Breast epithelium (tissue), 4 donors: ENCODE measurements around the gene SPATA25. TPM values are rescaled to one million over a fixed set of nuclear protein-coding genes. Genes with fewer than 3 reads are reported as not detected.
"Not testable (repeated sequence)": the region's sequence is repeated elsewhere in the genome, so short reads cannot be mapped to it uniquely, and the experiment has no call there.

ENCODE experiments used
- DNase-seq, 2 donors: peaks; one replicate each; pipeline ENCODE4 v3.0.0-alpha.2; 2019; ENCODE audit warnings: low spot score in 2 of 2
- H3K27ac ChIP-seq, 2 donors: fragments of 200-600 bp; sonication (generic) in 1 of 2; one replicate each; pipeline ENCODE4 v1.5.1; 2016 to 2019; ENCODE audit warnings: mild to moderate bottlenecking in 1 of 2
- H3K27me3 ChIP-seq, 2 donors: fragments of 200-600 bp; sonication (generic) in 1 of 2; one replicate each; pipeline versions ENCODE4 v1.5.1 to v1.6.0; 2017 to 2019; ENCODE audit warnings: control low read depth in 1 of 2, mild to moderate bottlenecking in 1 of 2
- H3K36me3 ChIP-seq: fragments of 200-600 bp; one replicate; pipeline ENCODE4 v1.5.1; 2019
- H3K4me1 ChIP-seq, 2 donors: fragments of 200-600 bp; sonication (generic); one replicate each; pipeline ENCODE4 v1.5.1; 2016 to 2019; ENCODE audit warnings: control low read depth in 1 of 2
- H3K4me3 ChIP-seq, 3 donors: fragments of 200-600 bp; sonication (generic); 1 replicate in 2 of 3; 2 replicates in 1 of 3; pipeline ENCODE4 v1.5.1; 2016 to 2019; ENCODE audit warnings: mild to moderate bottlenecking in 3 of 3, moderate library complexity in 2 of 3
- H3K9me3 ChIP-seq, 2 donors: fragments of 200-600 bp; sonication (generic) in 1 of 2; one replicate each; pipeline ENCODE4 v1.5.1; 2016 to 2019; ENCODE audit warnings: control low read depth in 1 of 2
- CTCF ChIP-seq, 3 donors: fragments of 450-650 bp; IDR thresholded peaks; one replicate each; pipeline ENCODE4 v1.5.1; 2016 to 2017; ENCODE audit warnings: antibody characterized with exemption in 3 of 3, mild to moderate bottlenecking in 3 of 3, moderate library complexity in 3 of 3
- POLR2A ChIP-seq: fragments of 450-650 bp; IDR thresholded peaks from one replicate; pipeline ENCODE4 v1.6.1; 2016; ENCODE audit warnings: antibody characterized with exemption, mild to moderate bottlenecking, moderate library complexity
- POLR2AphosphoS5 ChIP-seq, 3 donors: sonication (generic); formaldehyde crosslinking; IDR thresholded peaks; one replicate each; pipeline ENCODE4 v1.6.1; 2017; ENCODE audit warnings: antibody characterized with exemption in 3 of 3
- intact Hi-C: fragments of 100-400 bp; cut with DNase I; formaldehyde crosslinking; loops from one replicate; pipeline ENCODE4 v1.15.1; 2023; ENCODE audit warnings: low total_unique reads
- total RNA-seq, 3 donors: library from RNA; depleted of rRNA; stranded (reverse); fragments of >200 nt; gene quantifications; one replicate each; pipeline ENCODE4 v1.1.0, GENCODE V29; 2016

The SPATA25 gene
- total RNA-seq, 3 donors from 2014 or later, result 3.4 to 3.9 (median 3.7) TPM

DNA sequence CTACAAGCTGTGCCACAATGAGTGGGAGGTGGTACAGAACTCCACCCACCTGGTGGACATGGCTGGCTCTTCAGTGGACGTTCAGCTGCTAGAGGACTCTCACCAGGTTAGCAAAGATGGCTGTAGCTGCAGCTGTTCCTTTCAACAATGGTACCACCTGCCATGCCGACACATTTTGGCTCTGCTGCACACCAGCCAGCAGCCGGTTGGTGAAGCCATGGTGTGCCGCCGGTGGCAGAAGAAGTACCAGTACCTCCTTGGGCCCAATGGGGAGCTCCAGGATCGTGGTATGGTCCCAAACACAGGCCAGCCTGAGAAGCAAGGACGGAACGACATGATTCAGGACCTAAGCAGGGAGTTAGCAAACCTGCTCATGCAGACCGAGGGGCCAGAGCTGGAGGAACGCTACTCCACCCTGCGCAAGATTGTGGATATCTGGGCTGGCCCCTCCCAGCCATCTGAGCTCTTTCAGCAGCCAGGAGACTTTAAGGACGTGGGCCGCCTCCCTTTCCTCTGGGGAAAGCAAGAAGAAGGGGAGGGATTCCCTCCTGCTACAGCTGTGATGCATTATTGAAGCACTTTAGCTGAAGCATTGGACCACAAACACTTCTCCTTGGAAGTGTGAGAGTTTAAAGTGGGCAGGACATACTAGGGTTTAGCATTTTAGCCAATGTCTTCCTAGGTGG lies 9.2 kb downstream of the SPATA25 start:
- DNase-seq, result no peak
- no peaks in the 10 kb centered on the region for H3K36me3 ChIP-seq
- H3K27ac ChIP-seq, result peak overlapping the region in 1 of 2 donors; percentile 12
- no peak overlapping the region for H3K4me3 ChIP-seq
- H3K27me3 ChIP-seq, result no peaks in the 10 kb centered on the region
- no peaks in the 10 kb centered on the region for H3K9me3 ChIP-seq
- intact Hi-C loops, result no loop called here
- no peak for TF ChIP-seq POLR2AphosphoS5 (IDR thresholded peaks at IDR 0.05)
- TF ChIP-seq POLR2A, result no peak
- TF ChIP-seq CTCF (IDR thresholded peaks at IDR 0.05), result no peak
- peaks cover 0 to 6% of the 10 kb centered on the region in 2 donors for H3K4me1 ChIP-seq

DNA sequence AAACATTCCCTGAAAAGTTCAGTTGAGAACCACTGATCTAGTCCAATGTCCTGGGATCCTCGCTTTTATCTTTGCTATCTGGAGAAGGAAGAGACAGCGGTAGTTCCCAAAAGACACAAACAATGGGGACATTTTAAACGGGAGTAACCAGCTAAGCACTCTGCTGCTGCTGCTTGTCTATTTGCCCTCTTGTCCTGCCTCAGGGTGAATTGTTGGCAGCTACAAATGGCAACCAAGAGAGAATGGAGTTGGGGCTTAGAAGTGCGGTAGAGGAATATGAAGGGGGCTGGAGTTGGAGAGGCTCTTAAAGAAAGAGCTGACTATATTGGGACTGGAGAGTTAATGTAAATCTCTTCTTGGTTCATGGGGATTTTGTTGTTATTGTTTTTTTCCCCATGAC lies 12.8 kb downstream of the SPATA25 start:
- no peak for TF ChIP-seq POLR2AphosphoS5 (IDR thresholded peaks at IDR 0.05)
- no peak for TF ChIP-seq POLR2A
- no peak for TF ChIP-seq CTCF (IDR thresholded peaks at IDR 0.05)
- H3K4me3 ChIP-seq, result no peak overlapping the region
- intact Hi-C loops, result no loop called here
- H3K4me1 ChIP-seq, result no peaks in the 10 kb centered on the region
- no peak overlapping the region for H3K27ac ChIP-seq
- H3K36me3 ChIP-seq, result no peaks in the 10 kb centered on the region
- no peaks in the 10 kb centered on the region for H3K27me3 ChIP-seq
- no peaks in the 10 kb centered on the region for H3K9me3 ChIP-seq
- DNase-seq, result no peak

GRCh38 chr20:45874104-45874481 lies 13.3 kb downstream of the SPATA25 start:
- H3K9me3 ChIP-seq, H3K36me3 ChIP-seq, H3K27ac ChIP-seq, H3K27me3 ChIP-seq, H3K4me1 ChIP-seq, H3K4me3 ChIP-seq, intact Hi-C loops, DNase-seq: not testable (repeated sequence)

GRCh38 chr20:45873409-45874103 lies 13.9 kb downstream of the SPATA25 start:
- H3K9me3 ChIP-seq, result no peaks in the 10 kb centered on the region
- no peak overlapping the region for H3K4me3 ChIP-seq
- TF ChIP-seq POLR2A (no peak), CTCF (IDR thresholded peaks at IDR 0.05) (no peak), POLR2AphosphoS5 (IDR thresholded peaks at IDR 0.05) (no peak)
- no peak overlapping the region for H3K27ac ChIP-seq
- H3K4me1 ChIP-seq, result no peaks in the 10 kb centered on the region
- no peak for DNase-seq
- no peaks in the 10 kb centered on the region for H3K27me3 ChIP-seq
- intact Hi-C loops, result no loop called here
- no peaks in the 10 kb centered on the region for H3K36me3 ChIP-seq

DNA sequence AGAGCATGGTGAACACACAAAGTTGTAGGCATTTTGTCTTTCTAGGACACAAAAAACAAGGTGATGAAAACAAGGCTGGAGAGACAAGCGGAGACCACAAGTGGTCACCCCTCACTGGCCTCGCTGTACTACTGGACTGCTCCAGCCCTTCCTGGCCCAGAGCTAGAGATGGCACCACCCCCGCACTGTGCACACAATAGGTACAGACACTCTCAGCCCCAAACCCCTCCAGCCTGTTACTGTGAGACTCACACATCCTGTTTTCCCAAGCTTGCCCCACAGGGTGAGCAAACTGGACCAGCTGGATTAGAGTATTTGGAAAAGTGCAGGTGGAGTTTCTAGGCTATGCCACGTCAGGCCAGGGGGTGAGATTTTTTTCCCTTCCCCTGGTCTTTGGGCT lies 14.8 kb downstream of the SPATA25 start:
- Histone ChIP-seq H3K4me3 (no peak overlapping the region), H3K27me3 (no peaks in the 10 kb centered on the region), H3K36me3 (no peaks in the 10 kb centered on the region), H3K9me3 (no peaks in the 10 kb centered on the region), H3K27ac (peak overlapping the region in 1 of 2 donors; percentile 52), H3K4me1 (no peaks in the 10 kb centered on the region)
- TF ChIP-seq POLR2A, result no peak
- no peak for TF ChIP-seq POLR2AphosphoS5 (IDR thresholded peaks at IDR 0.05)
- TF ChIP-seq CTCF (IDR thresholded peaks at IDR 0.05), result no peak
- peak in 1 of 2 donors; percentile 46 for DNase-seq
- intact Hi-C loops, result no loop called here
